HG03521 (cell line): ENCODE results near the gene MACROH2A2.
"Not testable (repeated sequence)": the region's sequence is repeated elsewhere in the genome, so short reads cannot be mapped to it uniquely, and the experiment has no call there.

ENCODE experiments used
- ATAC-seq: cut with Tn5 transposase; IDR thresholded peaks from one replicate; pipeline ENCODE4 v1.9.1; 2021; ENCODE audit warnings: mild to moderate bottlenecking, moderate library complexity; ENCODE audit not compliant: unreplicated experiment

Gene MACROH2A2

GRCh38 chr10:70147259-70147625, 94.6 kb downstream of the MACROH2A2 start:
- no peak for ATAC-seq

GRCh38 chr10:70148516-70148915, 95.9 kb downstream of the MACROH2A2 start:
- ATAC-seq = no peak

- ATAC-seq = no peak
These were observed 102.7 kb downstream of the MACROH2A2 start for GRCh38 chr10:70155255-70155838.

GRCh38 chr10:70158113-70158512, 105.5 kb downstream of the MACROH2A2 start:
- ATAC-seq = no peak

GRCh38 chr10:70159366-70159765, 106.7 kb downstream of the MACROH2A2 start:
- ATAC-seq = not testable (repeated sequence)

GRCh38 chr10:70160798-70161197, 108.2 kb downstream of the MACROH2A2 start:
- no peak for ATAC-seq
